HFFc6 (cell line): ENCODE measurements around the gene KIF3C. TPM values are rescaled to one million over a fixed set of nuclear protein-coding genes. Genes with fewer than 3 reads are reported as not detected.
A peak's percentile ranks its signal among the peaks of the same experiment; 100 is the strongest.
"Not testable (repeated sequence)": the region's sequence is repeated elsewhere in the genome, so short reads cannot be mapped to it uniquely, and the experiment has no call there.

ENCODE experiments used
- DNase-seq: peaks from one replicate; pipeline ENCODE4 v3.0.0-alpha.2; 2018
- H3K27ac Mint-ChIP-seq: 2 replicates; pipeline ENCODE4 v1.8.0; 2020; ENCODE audit warnings: mild to moderate bottlenecking, mixed read lengths
- H3K27me3 Mint-ChIP-seq: 2 replicates; pipeline ENCODE4 v1.8.0; 2021; ENCODE audit warnings: mild to moderate bottlenecking, moderate library complexity, mixed read lengths; ENCODE audit not compliant: insufficient read depth
- H3K36me3 Mint-ChIP-seq: 2 replicates; pipeline ENCODE4 v1.8.0; 2021; ENCODE audit warnings: low read depth, mixed read lengths
- H3K4me1 Mint-ChIP-seq: 2 replicates; pipeline ENCODE4 v1.8.0; 2020; ENCODE audit warnings: low read depth, mixed read lengths
- H3K4me3 Mint-ChIP-seq: 2 replicates; pipeline ENCODE4 v1.8.0; 2020; ENCODE audit warnings: mild to moderate bottlenecking, moderate library complexity, mixed read lengths
- H3K9me3 Mint-ChIP-seq: 2 replicates; pipeline ENCODE4 v1.8.0; 2020; ENCODE audit warnings: mild to moderate bottlenecking, mixed read lengths
- CTCF ChIP-seq: fragments of 200-600 bp; sonication (generic); IDR thresholded peaks from 2 replicates; pipeline ENCODE4 v1.5.0; 2021; ENCODE audit warnings: antibody characterized with exemption, mild to moderate bottlenecking
- total RNA-seq, 6 experiments: library from RNA; stranded (reverse); fragmentation: NEBNext Ultra II Directional; extraction: Animal tissue kit (Norgen Biotek cat#: 25700); gene quantifications; 2 replicates in 1 of 6; 3 replicates in 5 of 6; pipeline ENCODE4 v1.2.3, GENCODE V29; 2021

The KIF3C gene
- total RNA-seq, 6 experiments from 2014 or later = 18.0 to 21.1 (median 19.7) TPM

GRCh38 chr2:25912851-25913695 is 69.2 kb downstream of the KIF3C start:
- no peak overlapping the region for H3K27ac Mint-ChIP-seq
- TF ChIP-seq CTCF = no peak
- H3K9me3 Mint-ChIP-seq = no peaks in the 10 kb centered on the region
- H3K36me3 Mint-ChIP-seq = no peaks in the 10 kb centered on the region
- H3K4me3 Mint-ChIP-seq = peak overlapping the region; percentile 59
- peaks cover 14% of the 10 kb centered on the region for H3K4me1 Mint-ChIP-seq
- H3K27me3 Mint-ChIP-seq = peaks cover 6% of the 10 kb centered on the region
- peak; percentile 15 for DNase-seq

- H3K4me3 Mint-ChIP-seq, H3K36me3 Mint-ChIP-seq, DNase-seq, H3K9me3 Mint-ChIP-seq, H3K27ac Mint-ChIP-seq: not testable (repeated sequence)
- peaks cover 11% of the 10 kb centered on the region; the same call in 1 of the 2 replicates for H3K27me3 Mint-ChIP-seq
- H3K4me1 Mint-ChIP-seq = peaks cover 14% of the 10 kb centered on the region
Measured at GRCh38 chr2:25909574-25909973, 72.7 kb downstream of the KIF3C start.

GRCh38 chr2:25905126-25905525 is 77.2 kb downstream of the KIF3C start:
- Mint-ChIP-seq H3K27ac (no peak overlapping the region), H3K9me3 (no peaks in the 10 kb centered on the region), H3K27me3 (peaks cover 13% of the 10 kb centered on the region), H3K4me1 (no peaks in the 10 kb centered on the region), H3K4me3 (no peak overlapping the region), H3K36me3 (no peaks in the 10 kb centered on the region)
- no peak for TF ChIP-seq CTCF
- no peak for DNase-seq

GRCh38 chr2:25903216-25903776 is 79.0 kb downstream of the KIF3C start:
- H3K36me3 Mint-ChIP-seq = no peaks in the 10 kb centered on the region
- no peak overlapping the region for H3K27ac Mint-ChIP-seq
- no peak for DNase-seq
- TF ChIP-seq CTCF = no peak
- peaks cover 17% of the 10 kb centered on the region for H3K27me3 Mint-ChIP-seq
- no peak overlapping the region for H3K4me3 Mint-ChIP-seq
- no peaks in the 10 kb centered on the region for H3K4me1 Mint-ChIP-seq
- no peaks in the 10 kb centered on the region for H3K9me3 Mint-ChIP-seq

- Mint-ChIP-seq H3K4me3 (no peak overlapping the region), H3K27me3 (peaks cover 12% of the 10 kb centered on the region), H3K36me3 (no peaks in the 10 kb centered on the region), H3K27ac (no peak overlapping the region), H3K9me3 (no peaks in the 10 kb centered on the region), H3K4me1 (peaks cover 8% of the 10 kb centered on the region)
- DNase-seq = no peak
- TF ChIP-seq CTCF = no peak
Measured at GRCh38 chr2:25899404-25899970, 82.8 kb downstream of the KIF3C start.

- H3K4me1 Mint-ChIP-seq = peaks cover 8% of the 10 kb centered on the region
- peaks cover 12% of the 10 kb centered on the region for H3K27me3 Mint-ChIP-seq
- no peak overlapping the region for H3K27ac Mint-ChIP-seq
- no peak for DNase-seq
- no peaks in the 10 kb centered on the region for H3K36me3 Mint-ChIP-seq
- no peak overlapping the region for H3K4me3 Mint-ChIP-seq
- H3K9me3 Mint-ChIP-seq = no peaks in the 10 kb centered on the region
- no peak for TF ChIP-seq CTCF
Measured at GRCh38 chr2:25897506-25897905, 84.8 kb downstream of the KIF3C start.

GRCh38 chr2:25896308-25896707 is 86.0 kb downstream of the KIF3C start:
- H3K27me3 Mint-ChIP-seq = peaks cover 17% of the 10 kb centered on the region
- H3K9me3 Mint-ChIP-seq, H3K36me3 Mint-ChIP-seq, H3K4me3 Mint-ChIP-seq, H3K4me1 Mint-ChIP-seq, H3K27ac Mint-ChIP-seq, DNase-seq: not testable (repeated sequence)
